ENCODE data around the gene NEURL1. TPM values are rescaled to one million over a fixed set of nuclear protein-coding genes. Genes with fewer than 3 reads are reported as not detected.

Gene NEURL1
- total RNA-seq, 1 donor from 2014 or later = 4.2 TPM

- Histone ChIP-seq H3K9me3 (no peaks in the 10 kb centered on the region), H3K4me3 (no peak overlapping the region), H3K27me3 (no peaks in the 10 kb centered on the region), H3K4me1 (peaks cover 21% of the 10 kb centered on the region), H3K27ac (peak overlapping the region; percentile 74), H3K36me3 (peaks cover 0 to 24% of the 10 kb centered on the region in 2 donors)
- TF ChIP-seq POLR2AphosphoS5 (IDR thresholded peaks at IDR 0.05; ENCODE audit: insufficient read depth in 1 of 2, low read depth in 1 of 2) (peak; percentile 11 to 55), POLR2A (IDR thresholded peaks at IDR 0.05) (no peak), CTCF (IDR thresholded peaks at IDR 0.05) (peak; percentile 49 to 70 (median 70))
- DNase-seq (ENCODE audit: extremely low spot score in 2 of 2) = no peak
- intact Hi-C loops (cut with DNase I) = loop anchor here (10.0 kb wide), 1 partner anchor 184 kb away; no protein-coding TSS in a partner anchor
Observed at GRCh38 chr10:103598654-103599115, 105.2 kb downstream of the NEURL1 start.

- H3K36me3 ChIP-seq = peaks cover 0 to 24% of the 10 kb centered on the region in 2 donors
- no peaks in the 10 kb centered on the region for H3K9me3 ChIP-seq
- H3K27me3 ChIP-seq = no peaks in the 10 kb centered on the region
- no peak for DNase-seq (ENCODE audit: extremely low spot score in 2 of 2)
- no peak overlapping the region for H3K4me3 ChIP-seq
- H3K27ac ChIP-seq = peak overlapping the region; percentile 68
- no peak for TF ChIP-seq CTCF (IDR thresholded peaks at IDR 0.05)
- TF ChIP-seq POLR2A (IDR thresholded peaks at IDR 0.05) = no peak
- TF ChIP-seq POLR2AphosphoS5 (IDR thresholded peaks at IDR 0.05; ENCODE audit: insufficient read depth in 1 of 2, low read depth in 1 of 2) = no peak
- intact Hi-C loops (cut with DNase I) = loop anchor here (10.0 kb wide), 1 partner anchor 184 kb away; no protein-coding TSS in a partner anchor
- peaks cover 21% of the 10 kb centered on the region for H3K4me1 ChIP-seq
Observed at GRCh38 chr10:103599211-103599610, 105.7 kb downstream of the NEURL1 start.

GRCh38 chr10:103599907-103600306, 106.4 kb downstream of the NEURL1 start:
- DNase-seq (ENCODE audit: extremely low spot score in 2 of 2) = no peak
- TF ChIP-seq POLR2AphosphoS5 (IDR thresholded peaks at IDR 0.05; ENCODE audit: insufficient read depth in 1 of 2, low read depth in 1 of 2) (no peak), CTCF (IDR thresholded peaks at IDR 0.05) (no peak), POLR2A (IDR thresholded peaks at IDR 0.05) (no peak)
- H3K27ac ChIP-seq = peak overlapping the region; percentile 68
- peaks cover 0 to 28% of the 10 kb centered on the region in 2 donors for H3K36me3 ChIP-seq
- peaks cover 21% of the 10 kb centered on the region for H3K4me1 ChIP-seq
- H3K9me3 ChIP-seq = no peaks in the 10 kb centered on the region
- H3K27me3 ChIP-seq = no peaks in the 10 kb centered on the region
- no peak overlapping the region for H3K4me3 ChIP-seq
- intact Hi-C loops (cut with DNase I) = loop anchor here (5.0 to 10.0 kb wide), 2 partner anchors 185 to 257 kb away; partner anchors contain the start of gene SH3PXD2A

- no peak for DNase-seq (ENCODE audit: extremely low spot score in 2 of 2)
- peaks cover 23% of the 10 kb centered on the region for H3K4me1 ChIP-seq
- TF ChIP-seq POLR2AphosphoS5 (IDR thresholded peaks at IDR 0.05; ENCODE audit: insufficient read depth in 1 of 2, low read depth in 1 of 2) = peak in 1 of 2 donors; percentile 38
- no peak for TF ChIP-seq CTCF (IDR thresholded peaks at IDR 0.05)
- no peak for TF ChIP-seq POLR2A (IDR thresholded peaks at IDR 0.05)
- peak overlapping the region; percentile 68 for H3K27ac ChIP-seq
- intact Hi-C loops (cut with DNase I) = loop anchor here (5.0 kb wide), 1 partner anchor 257 kb away; the partner anchor contains the start of gene SH3PXD2A
- H3K27me3 ChIP-seq = no peaks in the 10 kb centered on the region
- peaks cover 0 to 32% of the 10 kb centered on the region in 2 donors for H3K36me3 ChIP-seq
- no peak overlapping the region for H3K4me3 ChIP-seq
- no peaks in the 10 kb centered on the region for H3K9me3 ChIP-seq
Observed at GRCh38 chr10:103600325-103600724, 106.8 kb downstream of the NEURL1 start.

- peak overlapping the region; percentile 68 for H3K27ac ChIP-seq
Observed at GRCh38 chr10:103600956-103601569, 107.6 kb downstream of the NEURL1 start.

More at GRCh38 chr10:103600956-103601569, 107.6 kb downstream of the NEURL1 start:
- H3K4me1 ChIP-seq = peaks cover 29% of the 10 kb centered on the region
- H3K9me3 ChIP-seq = no peaks in the 10 kb centered on the region
- no peaks in the 10 kb centered on the region for H3K27me3 ChIP-seq
- peaks cover 0 to 34% of the 10 kb centered on the region in 2 donors for H3K36me3 ChIP-seq
- intact Hi-C loops (cut with DNase I) = loop anchor here (5.0 kb wide), 1 partner anchor 256 kb away; the partner anchor contains the start of gene SH3PXD2A
- no peak overlapping the region for H3K4me3 ChIP-seq
- TF ChIP-seq POLR2A (IDR thresholded peaks at IDR 0.05) = no peak
- DNase-seq (ENCODE audit: extremely low spot score in 2 of 2) = no peak

Measured in vagina (tissue), 2 donors.